Neural cell (in vitro differentiated cells): ENCODE measurements around the gene ATP1A1.

Experiments
- EZH2 ChIP-seq: fragments of 200-600, 300-800 bp; shearing (Covaris generic), sonication (generic); IDR thresholded peaks from 2 replicates; pipeline ENCODE4 v1.6.1; 2014; ENCODE audit warnings: antibody characterized with exemption, low read length, borderline replicate concordance, mild to moderate bottlenecking; ENCODE audit not compliant: insufficient read depth, poor library complexity, severe bottlenecking
- MXI1 ChIP-seq: fragments of 450-650 bp; conservative IDR thresholded peaks from 2 replicates; pipeline ENCODE4 v1.6.1; 2014; ENCODE audit warnings: antibody characterized with exemption, mild to moderate bottlenecking; ENCODE audit not compliant: poor library complexity, severe bottlenecking
- POLR2AphosphoS5 ChIP-seq: IDR thresholded peaks from 2 replicates; pipeline ENCODE4 v1.6.1; 2012
- RAD21 ChIP-seq: fragments of 450-650 bp; conservative IDR thresholded peaks from 2 replicates; pipeline ENCODE4 v1.6.1; 2014; ENCODE audit warnings: antibody characterized with exemption, mild to moderate bottlenecking, moderate library complexity
- SMC3 ChIP-seq: fragments of 450-650 bp; conservative IDR thresholded peaks from 2 replicates; pipeline ENCODE4 v1.6.1; 2014; ENCODE audit warnings: antibody characterized with exemption, mild to moderate bottlenecking, moderate library complexity; ENCODE audit not compliant: poor library complexity
- TAF1 ChIP-seq: IDR thresholded peaks from 2 replicates; pipeline ENCODE4 v1.6.1; 2012; ENCODE audit warnings: low read depth
- TF ChIP-seq, protein P1 (sequence below): fragments of 450-650 bp; IDR thresholded peaks from 2 replicates; pipeline ENCODE4 v1.5.1; 2014; ENCODE audit warnings: antibody characterized with exemption, mild to moderate bottlenecking, moderate library complexity; ENCODE audit not compliant: poor library complexity, severe bottlenecking
- TF ChIP-seq, protein P2 (sequence below): IDR thresholded peaks from 2 replicates; pipeline ENCODE4 v1.6.1; 2012; ENCODE audit warnings: borderline replicate concordance

GRCh38 chr1:116397728-116398127 lies 24.7 kb downstream of the ATP1A1 start:
- TF ChIP-seq, protein P1, sequence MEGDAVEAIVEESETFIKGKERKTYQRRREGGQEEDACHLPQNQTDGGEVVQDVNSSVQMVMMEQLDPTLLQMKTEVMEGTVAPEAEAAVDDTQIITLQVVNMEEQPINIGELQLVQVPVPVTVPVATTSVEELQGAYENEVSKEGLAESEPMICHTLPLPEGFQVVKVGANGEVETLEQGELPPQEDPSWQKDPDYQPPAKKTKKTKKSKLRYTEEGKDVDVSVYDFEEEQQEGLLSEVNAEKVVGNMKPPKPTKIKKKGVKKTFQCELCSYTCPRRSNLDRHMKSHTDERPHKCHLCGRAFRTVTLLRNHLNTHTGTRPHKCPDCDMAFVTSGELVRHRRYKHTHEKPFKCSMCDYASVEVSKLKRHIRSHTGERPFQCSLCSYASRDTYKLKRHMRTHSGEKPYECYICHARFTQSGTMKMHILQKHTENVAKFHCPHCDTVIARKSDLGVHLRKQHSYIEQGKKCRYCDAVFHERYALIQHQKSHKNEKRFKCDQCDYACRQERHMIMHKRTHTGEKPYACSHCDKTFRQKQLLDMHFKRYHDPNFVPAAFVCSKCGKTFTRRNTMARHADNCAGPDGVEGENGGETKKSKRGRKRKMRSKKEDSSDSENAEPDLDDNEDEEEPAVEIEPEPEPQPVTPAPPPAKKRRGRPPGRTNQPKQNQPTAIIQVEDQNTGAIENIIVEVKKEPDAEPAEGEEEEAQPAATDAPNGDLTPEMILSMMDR: no peak
- TF ChIP-seq TAF1 (no peak), RAD21 (no peak), EZH2 (no peak), POLR2AphosphoS5 (no peak), SMC3 (no peak), MXI1 (no peak)
- TF ChIP-seq, protein P2, sequence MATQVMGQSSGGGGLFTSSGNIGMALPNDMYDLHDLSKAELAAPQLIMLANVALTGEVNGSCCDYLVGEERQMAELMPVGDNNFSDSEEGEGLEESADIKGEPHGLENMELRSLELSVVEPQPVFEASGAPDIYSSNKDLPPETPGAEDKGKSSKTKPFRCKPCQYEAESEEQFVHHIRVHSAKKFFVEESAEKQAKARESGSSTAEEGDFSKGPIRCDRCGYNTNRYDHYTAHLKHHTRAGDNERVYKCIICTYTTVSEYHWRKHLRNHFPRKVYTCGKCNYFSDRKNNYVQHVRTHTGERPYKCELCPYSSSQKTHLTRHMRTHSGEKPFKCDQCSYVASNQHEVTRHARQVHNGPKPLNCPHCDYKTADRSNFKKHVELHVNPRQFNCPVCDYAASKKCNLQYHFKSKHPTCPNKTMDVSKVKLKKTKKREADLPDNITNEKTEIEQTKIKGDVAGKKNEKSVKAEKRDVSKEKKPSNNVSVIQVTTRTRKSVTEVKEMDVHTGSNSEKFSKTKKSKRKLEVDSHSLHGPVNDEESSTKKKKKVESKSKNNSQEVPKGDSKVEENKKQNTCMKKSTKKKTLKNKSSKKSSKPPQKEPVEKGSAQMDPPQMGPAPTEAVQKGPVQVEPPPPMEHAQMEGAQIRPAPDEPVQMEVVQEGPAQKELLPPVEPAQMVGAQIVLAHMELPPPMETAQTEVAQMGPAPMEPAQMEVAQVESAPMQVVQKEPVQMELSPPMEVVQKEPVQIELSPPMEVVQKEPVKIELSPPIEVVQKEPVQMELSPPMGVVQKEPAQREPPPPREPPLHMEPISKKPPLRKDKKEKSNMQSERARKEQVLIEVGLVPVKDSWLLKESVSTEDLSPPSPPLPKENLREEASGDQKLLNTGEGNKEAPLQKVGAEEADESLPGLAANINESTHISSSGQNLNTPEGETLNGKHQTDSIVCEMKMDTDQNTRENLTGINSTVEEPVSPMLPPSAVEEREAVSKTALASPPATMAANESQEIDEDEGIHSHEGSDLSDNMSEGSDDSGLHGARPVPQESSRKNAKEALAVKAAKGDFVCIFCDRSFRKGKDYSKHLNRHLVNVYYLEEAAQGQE: no peak
